ENCODE data around the gene TMEM200A.

TMEM200A gene

GRCh38 chr6:130379223-130379622 is 13.4 kb downstream of the TMEM200A start:
- no peak for DNase-seq

- DNase-seq, result no peak
Measured at GRCh38 chr6:130381012-130381411, 15.2 kb downstream of the TMEM200A start.

- DNase-seq, result no peak
Measured at GRCh38 chr6:130381459-130382380, 15.9 kb downstream of the TMEM200A start.

- no peak for DNase-seq
Measured at GRCh38 chr6:130382872-130383490, 17.2 kb downstream of the TMEM200A start.

- DNase-seq, result no peak
Measured at GRCh38 chr6:130385064-130385695, 19.4 kb downstream of the TMEM200A start.

DNA sequence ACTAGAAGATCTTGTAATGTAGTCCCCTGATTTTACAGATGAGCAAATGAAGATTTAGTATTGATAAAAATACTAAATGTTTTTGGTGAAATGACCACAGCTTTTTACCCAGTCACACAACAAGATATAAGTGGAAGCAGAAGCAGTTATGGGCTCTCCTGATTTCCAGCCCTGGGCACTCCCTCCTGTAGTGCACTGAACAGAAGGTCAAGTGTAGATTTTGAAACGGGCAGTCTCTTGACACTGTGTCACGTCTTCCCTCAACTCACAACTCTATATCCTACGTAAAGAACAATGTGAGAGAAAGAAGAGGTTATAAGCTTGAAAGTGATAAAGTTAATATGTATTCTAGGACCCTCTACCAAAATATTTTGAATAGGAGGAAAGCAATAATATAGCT is 23.3 kb downstream of the TMEM200A start:
- DNase-seq, result no peak

GRCh38 chr6:130390890-130391289 is 25.1 kb downstream of the TMEM200A start:
- no peak for DNase-seq

DNA sequence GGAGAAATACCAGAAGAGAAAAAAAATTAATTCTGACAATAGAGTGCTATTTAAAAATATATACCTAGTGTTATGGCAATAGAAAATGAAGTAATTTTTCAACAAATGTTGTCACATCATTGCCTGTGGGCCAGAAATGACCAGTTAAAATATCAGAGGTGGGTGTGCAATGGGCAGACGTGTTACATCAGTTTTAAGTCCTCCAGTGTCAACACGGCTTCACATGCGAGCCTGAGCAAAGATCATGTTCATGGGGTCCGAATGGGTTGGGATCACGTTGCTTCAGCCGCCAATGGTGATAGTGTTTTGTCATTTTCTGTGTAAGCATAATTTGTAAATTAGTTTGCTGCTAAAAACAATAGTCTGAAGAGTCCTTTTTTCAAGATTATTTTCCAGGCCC is 27.5 kb downstream of the TMEM200A start:
- DNase-seq, result no peak

GRCh38 chr6:130394246-130394645 is 28.4 kb downstream of the TMEM200A start:
- no peak for DNase-seq

- no peak for DNase-seq
Measured at GRCh38 chr6:130395164-130395563, 29.3 kb downstream of the TMEM200A start.

- no peak for DNase-seq
Measured at GRCh38 chr6:130396722-130397121, 30.9 kb downstream of the TMEM200A start.

DNA sequence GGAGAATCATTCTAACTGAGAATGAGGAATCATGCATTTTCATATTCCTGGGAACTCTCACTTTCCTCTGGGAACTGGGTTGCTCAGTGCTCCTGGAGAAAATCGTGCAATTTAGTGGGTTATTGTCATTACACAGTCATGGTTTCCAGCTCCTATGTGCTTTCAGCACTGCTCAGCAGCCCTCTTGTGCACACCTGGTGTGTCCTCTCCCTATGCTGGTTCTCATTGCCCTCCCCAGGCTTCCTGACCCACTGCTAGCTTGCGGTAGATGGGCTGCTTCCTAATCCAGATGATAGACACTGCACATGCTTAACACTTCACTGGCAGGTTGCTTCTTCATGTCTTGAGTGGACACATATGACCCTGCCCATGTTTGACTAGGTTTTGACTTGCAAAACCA is 39.7 kb downstream of the TMEM200A start:
- DNase-seq, result no peak

DNA sequence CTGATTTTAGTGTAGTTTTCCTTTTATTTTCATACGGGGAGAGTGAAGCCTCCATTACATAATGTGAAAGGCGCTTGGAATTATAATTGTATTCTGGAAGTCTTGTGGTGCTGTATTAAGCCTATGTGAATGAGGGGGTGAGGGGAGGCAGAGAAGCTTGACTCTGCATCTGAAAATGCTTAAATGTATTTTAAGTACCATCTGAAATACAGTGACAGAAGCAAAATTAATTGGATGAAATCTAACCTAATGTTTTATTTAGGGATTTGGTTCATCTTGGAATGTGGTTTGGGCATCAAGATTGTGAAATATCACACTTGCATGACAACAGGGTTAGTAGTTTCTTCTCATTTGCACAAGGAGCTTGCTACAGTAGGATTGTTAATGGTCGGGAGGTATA is 41.2 kb downstream of the TMEM200A start:
- no peak for DNase-seq

- DNase-seq, result no peak
Measured at GRCh38 chr6:130409418-130410100, 43.7 kb downstream of the TMEM200A start.

GRCh38 chr6:130411481-130411880 is 45.7 kb downstream of the TMEM200A start:
- no peak for DNase-seq

- no peak for DNase-seq
Measured at GRCh38 chr6:130412556-130413290, 46.9 kb downstream of the TMEM200A start.

- DNase-seq, result no peak
Measured at GRCh38 chr6:130417951-130418350, 52.1 kb downstream of the TMEM200A start.

DNA sequence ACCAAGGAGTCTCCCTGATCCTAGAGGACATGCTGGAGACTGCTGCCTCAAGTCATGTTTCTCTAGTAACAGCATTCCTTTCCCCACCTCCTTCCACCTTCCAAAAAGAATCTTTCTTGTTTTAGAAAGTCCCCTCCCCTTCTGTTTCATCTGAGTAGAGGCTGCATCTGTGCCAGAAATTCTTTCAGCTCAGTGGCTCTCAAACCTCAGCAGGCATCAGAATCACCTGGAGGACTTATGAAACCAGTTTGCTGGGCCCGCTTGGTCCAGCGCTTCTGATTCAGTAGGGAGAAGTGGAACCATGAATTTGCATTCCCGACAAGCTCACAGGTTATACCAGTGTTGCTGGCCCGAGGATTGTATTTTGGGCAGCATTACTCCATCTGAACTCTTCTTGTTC is 55.1 kb downstream of the TMEM200A start:
- DNase-seq, result no peak

GRCh38 chr6:130421585-130421984 is 55.8 kb downstream of the TMEM200A start:
- no peak for DNase-seq

- no peak for DNase-seq
Measured at GRCh38 chr6:130423044-130423443, 57.2 kb downstream of the TMEM200A start.

DNA sequence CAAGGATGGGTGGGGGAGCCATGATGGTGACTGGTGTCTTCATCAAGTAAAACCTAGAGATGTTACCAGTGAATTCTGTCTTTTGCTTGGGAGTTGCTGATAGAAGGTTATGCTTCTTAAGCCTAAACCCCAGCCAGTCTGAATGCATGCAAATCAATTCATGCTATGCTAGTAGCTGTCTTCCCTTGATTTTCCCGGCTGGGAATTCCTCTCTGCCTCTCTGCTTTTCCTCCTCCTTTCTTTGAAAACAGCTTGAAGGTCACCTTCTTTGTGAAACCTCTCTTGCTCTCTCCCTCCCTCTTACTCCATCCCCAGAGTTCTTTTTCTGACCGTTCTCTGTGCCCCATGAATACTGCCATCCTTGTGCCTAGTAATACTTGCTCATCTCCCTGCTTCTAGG is 58.9 kb downstream of the TMEM200A start:
- no peak for DNase-seq

GRCh38 chr6:130425537-130425936 is 59.7 kb downstream of the TMEM200A start:
- DNase-seq, result no peak
